ENCODE results near the gene ENPP6. TPM values are rescaled to one million over a fixed set of nuclear protein-coding genes. Genes with fewer than 3 reads are reported as not detected.

ENPP6 gene
- 1 to 10 TPM in 3 of 4 donors, under 1 TPM in 1; 0.47 to 1.7 (median 1.2) TPM for total RNA-seq

DNA sequence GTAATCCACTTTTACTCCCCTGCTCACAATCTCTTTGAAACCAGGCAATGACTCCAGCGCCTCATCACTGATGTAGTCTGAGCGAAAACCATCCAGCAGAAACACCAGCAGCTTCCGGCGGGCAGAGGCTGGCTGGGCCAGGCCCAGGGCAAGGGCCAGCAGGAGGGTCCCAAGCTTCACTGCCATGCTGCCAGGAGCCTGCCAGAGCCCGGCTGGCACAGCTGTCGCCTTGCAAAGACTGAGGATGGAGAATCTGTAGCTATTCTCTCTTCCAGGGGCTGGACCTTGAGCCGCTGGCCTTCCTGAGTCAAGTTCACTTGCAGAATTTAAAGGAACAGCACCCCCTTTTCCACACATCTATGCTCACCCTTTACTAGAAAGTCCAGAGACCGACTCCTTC, at the start of gene ENPP6:
TSS of gene ENPP6 (minus strand) at position 240 of the 400 bp plus-strand sequence. CDS start at position 186, 54 bp downstream.
- no peak within 1 kb of the TSS for H3K27ac ChIP-seq
- TF ChIP-seq POLR2A (IDR thresholded peaks at IDR 0.05), result no peak
- TF ChIP-seq, protein P1, sequence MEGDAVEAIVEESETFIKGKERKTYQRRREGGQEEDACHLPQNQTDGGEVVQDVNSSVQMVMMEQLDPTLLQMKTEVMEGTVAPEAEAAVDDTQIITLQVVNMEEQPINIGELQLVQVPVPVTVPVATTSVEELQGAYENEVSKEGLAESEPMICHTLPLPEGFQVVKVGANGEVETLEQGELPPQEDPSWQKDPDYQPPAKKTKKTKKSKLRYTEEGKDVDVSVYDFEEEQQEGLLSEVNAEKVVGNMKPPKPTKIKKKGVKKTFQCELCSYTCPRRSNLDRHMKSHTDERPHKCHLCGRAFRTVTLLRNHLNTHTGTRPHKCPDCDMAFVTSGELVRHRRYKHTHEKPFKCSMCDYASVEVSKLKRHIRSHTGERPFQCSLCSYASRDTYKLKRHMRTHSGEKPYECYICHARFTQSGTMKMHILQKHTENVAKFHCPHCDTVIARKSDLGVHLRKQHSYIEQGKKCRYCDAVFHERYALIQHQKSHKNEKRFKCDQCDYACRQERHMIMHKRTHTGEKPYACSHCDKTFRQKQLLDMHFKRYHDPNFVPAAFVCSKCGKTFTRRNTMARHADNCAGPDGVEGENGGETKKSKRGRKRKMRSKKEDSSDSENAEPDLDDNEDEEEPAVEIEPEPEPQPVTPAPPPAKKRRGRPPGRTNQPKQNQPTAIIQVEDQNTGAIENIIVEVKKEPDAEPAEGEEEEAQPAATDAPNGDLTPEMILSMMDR (IDR thresholded peaks at IDR 0.05), result no peak
- TF ChIP-seq POLR2AphosphoS5 (IDR thresholded peaks at IDR 0.05), result no peak
- H3K4me1 ChIP-seq, result no peaks in the 10 kb centered on the region
- peak within 1 kb of the TSS in 1 of 2 donors; percentile 20 for H3K4me3 ChIP-seq
- H3K9me3 ChIP-seq, result no peaks in the 10 kb centered on the region
- H3K36me3 ChIP-seq, result no peaks in the 10 kb centered on the region
- no peak for ATAC-seq
- H3K27me3 ChIP-seq, result peaks cover 8% of the 10 kb centered on the region
- 33% methylated on average over 1 of the region's 8 CpGs; no CpG with 5 or more reads in 1 of the 2 donors for WGBS, 2 donors (ENCODE audit: low coverage in 1 of 2)

DNA sequence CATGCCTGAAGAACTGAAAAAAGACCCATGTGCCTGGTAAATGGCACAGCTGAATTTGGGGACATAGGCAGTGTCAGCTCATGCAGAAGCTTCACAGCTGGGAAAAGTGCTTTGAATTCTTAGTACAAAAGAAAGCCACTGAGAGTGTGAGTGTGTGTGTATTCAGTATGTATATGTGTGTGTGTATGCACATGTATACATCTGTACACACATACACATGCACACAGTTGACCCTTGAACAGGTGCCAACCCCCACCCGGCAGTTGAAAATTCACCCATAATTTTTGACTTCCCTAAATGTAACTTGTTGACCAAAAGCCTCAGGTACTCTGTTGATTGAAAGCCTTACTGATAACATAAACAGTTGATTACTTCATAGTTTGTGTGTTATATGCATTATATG, 49.5 kb upstream of the ENPP6 start:
- Histone ChIP-seq H3K4me1 (peaks cover 0 to 5% (median 0%) of the 10 kb centered on the region in 3 donors), H3K4me3 (no peak overlapping the region), H3K36me3 (no peaks in the 10 kb centered on the region), H3K27me3 (no peaks in the 10 kb centered on the region), H3K27ac (peak overlapping the region in 1 of 4 donors; percentile 67), H3K9me3 (no peaks in the 10 kb centered on the region)
- TF ChIP-seq POLR2A (IDR thresholded peaks at IDR 0.05), result no peak
- TF ChIP-seq EP300 (IDR thresholded peaks at IDR 0.05), result no peak
- TF ChIP-seq, protein P1 (IDR thresholded peaks at IDR 0.05), result no peak
- no peak for TF ChIP-seq POLR2AphosphoS5 (IDR thresholded peaks at IDR 0.05)
- 67 to 70% methylated on average over 1 of the region's 1 CpG for WGBS, 2 donors (ENCODE audit: low coverage in 1 of 2)
- no peak for ATAC-seq

DNA sequence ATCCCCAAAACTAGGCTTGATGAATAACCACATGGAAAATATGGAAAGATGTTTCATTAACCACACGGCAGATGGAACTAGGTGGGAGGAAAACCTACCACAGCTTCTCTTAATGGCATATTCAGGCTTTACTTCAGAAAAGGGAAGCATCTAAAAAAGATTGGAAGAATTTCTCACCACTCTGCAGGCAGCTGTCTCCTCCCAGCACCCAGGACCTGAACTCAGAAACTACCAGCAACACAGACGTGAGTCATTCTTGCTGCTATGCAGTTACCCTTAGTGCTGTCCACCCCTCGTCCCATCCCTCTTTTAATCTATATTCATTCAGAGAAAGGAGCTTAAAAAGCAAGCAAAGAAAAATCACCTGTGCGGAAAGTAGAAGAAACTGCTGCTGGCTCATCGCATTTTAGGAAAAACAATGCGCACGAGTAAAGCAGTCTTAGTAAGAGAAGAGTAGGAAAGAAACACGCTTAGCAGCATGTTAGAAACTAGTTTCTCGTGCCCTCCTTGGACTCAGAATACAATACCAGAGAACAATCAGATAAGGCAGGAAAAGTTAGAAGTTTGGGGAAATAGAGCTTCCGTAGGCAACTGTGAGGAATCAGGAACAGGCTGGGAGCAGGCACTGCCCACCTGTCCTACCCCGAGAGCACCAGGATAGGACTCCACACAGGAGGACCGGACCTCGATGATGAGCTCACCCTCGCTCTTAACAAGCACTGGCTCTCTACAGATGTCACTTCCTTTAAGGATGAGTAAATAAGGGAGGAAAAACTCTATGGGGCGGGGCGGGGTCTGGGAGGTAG, 48.1 kb upstream of the ENPP6 start:
- TF ChIP-seq POLR2A (IDR thresholded peaks at IDR 0.05), result no peak
- no peak for TF ChIP-seq POLR2AphosphoS5 (IDR thresholded peaks at IDR 0.05)
- no peak for TF ChIP-seq EP300 (IDR thresholded peaks at IDR 0.05)
- TF ChIP-seq, protein P1 (IDR thresholded peaks at IDR 0.05), result no peak
- H3K27ac ChIP-seq, result peak overlapping the region in 1 of 4 donors; percentile 5
- H3K36me3 ChIP-seq, result no peaks in the 10 kb centered on the region
- H3K4me3 ChIP-seq, result no peak overlapping the region
- no peak for ATAC-seq
- H3K4me1 ChIP-seq, result peaks cover 0 to 5% (median 0%) of the 10 kb centered on the region in 3 donors
- no peaks in the 10 kb centered on the region for H3K9me3 ChIP-seq
- WGBS, 2 donors (ENCODE audit: low coverage in 1 of 2), result 52 to 74% methylated on average over 12 to 15 of the region's 16 CpGs
- H3K27me3 ChIP-seq, result no peaks in the 10 kb centered on the region

- Histone ChIP-seq H3K27me3 (no peaks in the 10 kb centered on the region), H3K4me3 (no peak overlapping the region), H3K9me3 (no peaks in the 10 kb centered on the region), H3K27ac (no peak overlapping the region), H3K36me3 (no peaks in the 10 kb centered on the region), H3K4me1 (peaks cover 0 to 5% (median 0%) of the 10 kb centered on the region in 3 donors)
- ATAC-seq, result peak; percentile 79
- TF ChIP-seq EP300 (IDR thresholded peaks at IDR 0.05) (no peak), POLR2AphosphoS5 (IDR thresholded peaks at IDR 0.05) (peak; percentile 34)
- TF ChIP-seq, protein P1 (IDR thresholded peaks at IDR 0.05), result peak; percentile 87 to 94 (median 92)
- WGBS, 2 donors (ENCODE audit: low coverage in 1 of 2), result 9 to 15% methylated on average over 14 to 19 of the region's 19 CpGs
Observed at GRCh38 chr4:184263910-184264732, 46.4 kb upstream of the ENPP6 start.
